Measurements from ENCODE around the gene RERE. TPM values are rescaled to one million over a fixed set of nuclear protein-coding genes. Genes with fewer than 3 reads are reported as not detected.
"Not testable (repeated sequence)": the region's sequence is repeated elsewhere in the genome, so short reads cannot be mapped to it uniquely, and the experiment has no call there.

The RERE gene
- total RNA-seq, 1 donor: 27.0 TPM

- no peak for TF ChIP-seq CTCF (IDR thresholded peaks at IDR 0.05; ENCODE audit: insufficient read depth, low read length)
- H3K4me3 ChIP-seq (ENCODE audit: low read depth, low read length): no peak overlapping the region
- DNase-seq (ENCODE audit: low read depth): no peak
These were observed 304.9 kb downstream of the RERE start for GRCh38 chr1:8512504-8512903.

GRCh38 chr1:8510041-8510823 is 307.2 kb downstream of the RERE start:
- peak; percentile 92 for DNase-seq (ENCODE audit: low read depth)
- peak overlapping the region; percentile 7 for H3K4me3 ChIP-seq (ENCODE audit: low read depth, low read length)
- no peak for TF ChIP-seq CTCF (IDR thresholded peaks at IDR 0.05; ENCODE audit: insufficient read depth, low read length)

- no peak for DNase-seq (ENCODE audit: low read depth)
- peak overlapping the region; percentile 7 for H3K4me3 ChIP-seq (ENCODE audit: low read depth, low read length)
- TF ChIP-seq CTCF (IDR thresholded peaks at IDR 0.05; ENCODE audit: insufficient read depth, low read length): no peak
These were observed 307.9 kb downstream of the RERE start for GRCh38 chr1:8509579-8509978.

GRCh38 chr1:8506995-8507615 is 310.3 kb downstream of the RERE start:
- DNase-seq (ENCODE audit: low read depth): no peak
- no peak overlapping the region for H3K4me3 ChIP-seq (ENCODE audit: low read depth, low read length)
- TF ChIP-seq CTCF (IDR thresholded peaks at IDR 0.05; ENCODE audit: insufficient read depth, low read length): no peak

- no peak overlapping the region for H3K4me3 ChIP-seq (ENCODE audit: low read depth, low read length)
- DNase-seq (ENCODE audit: low read depth): no peak
- TF ChIP-seq CTCF (IDR thresholded peaks at IDR 0.05; ENCODE audit: insufficient read depth, low read length): no peak
These were observed 311.0 kb downstream of the RERE start for GRCh38 chr1:8506456-8506855.

- no peak for TF ChIP-seq CTCF (IDR thresholded peaks at IDR 0.05; ENCODE audit: insufficient read depth, low read length)
- no peak for DNase-seq (ENCODE audit: low read depth)
- H3K4me3 ChIP-seq (ENCODE audit: low read depth, low read length): no peak overlapping the region
These were observed 313.6 kb downstream of the RERE start for GRCh38 chr1:8503842-8504241.

- DNase-seq (ENCODE audit: low read depth); H3K4me3 ChIP-seq (ENCODE audit: low read depth, low read length): not testable (repeated sequence)
These were observed 314.5 kb downstream of the RERE start for GRCh38 chr1:8502949-8503348.

Measured in fibroblast of the aortic adventitia (primary cell).